GM19372 (cell line): Measurements from ENCODE around the gene FCHO2.
"Not testable (repeated sequence)": the region's sequence is repeated elsewhere in the genome, so short reads cannot be mapped to it uniquely, and the experiment has no call there.

ENCODE experiments used
- ATAC-seq: cut with Tn5 transposase; IDR thresholded peaks from one replicate; pipeline ENCODE4 v1.9.1; 2021; ENCODE audit warnings: mild to moderate bottlenecking, low read depth, moderate library complexity; ENCODE audit not compliant: unreplicated experiment

FCHO2 gene

DNA sequence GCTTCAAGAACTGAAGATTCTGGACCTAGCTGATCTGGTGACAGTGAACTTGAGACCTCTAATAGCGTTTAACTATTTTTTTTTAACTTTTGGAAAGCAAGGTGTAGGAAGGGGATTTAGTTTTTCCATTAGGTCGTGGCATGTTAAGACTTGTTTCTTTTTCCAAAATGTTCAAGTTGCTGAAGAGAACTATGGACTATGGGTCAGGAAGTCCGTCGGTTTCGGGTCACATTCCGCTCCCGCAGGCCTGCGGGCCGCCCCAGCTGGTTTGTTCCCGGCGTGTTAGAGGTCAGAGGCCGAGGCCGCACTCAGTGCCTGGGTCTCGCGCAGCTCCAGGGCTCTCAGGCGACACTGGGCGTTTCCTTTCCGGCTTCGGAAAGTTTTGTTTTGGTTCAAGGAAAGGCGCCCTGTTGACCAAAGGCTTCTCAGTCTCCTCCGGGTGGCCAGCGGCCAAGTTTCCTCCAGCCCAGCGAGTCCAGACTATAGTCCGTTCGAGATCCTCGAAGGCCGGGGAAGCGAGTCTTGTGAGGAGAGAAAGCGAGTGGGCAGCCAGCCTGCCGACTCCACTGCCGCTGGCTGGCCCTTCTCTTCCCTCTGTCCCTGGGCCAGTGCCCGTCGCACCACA, 586 bp upstream of the FCHO2 start:
- peak; percentile 37 for ATAC-seq

- ATAC-seq: peak; percentile 35
Measured at GRCh38 chr5:72956324-72957140, 691 bp downstream of the FCHO2 start.

DNA sequence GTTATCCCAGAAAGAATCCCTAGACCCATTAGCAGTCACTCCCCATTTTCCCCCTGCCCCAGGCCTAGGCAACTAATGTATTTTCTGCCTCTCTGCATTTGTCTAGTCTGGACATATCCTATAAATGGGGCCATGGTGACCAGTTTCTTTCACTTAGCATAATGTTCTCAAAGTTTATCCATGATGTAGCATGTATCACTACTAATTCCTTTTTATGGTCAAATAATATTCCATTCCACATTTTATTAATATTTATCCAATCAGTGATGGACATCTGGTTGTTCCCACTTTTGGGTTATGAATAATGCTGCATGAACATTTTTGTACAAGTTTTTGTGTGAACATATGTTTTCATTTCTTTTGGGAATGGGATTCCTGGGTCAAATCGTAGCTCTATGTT, 1.5 kb downstream of the FCHO2 start:
- ATAC-seq: no peak

GRCh38 chr5:72959257-72959656, 3.4 kb downstream of the FCHO2 start:
- ATAC-seq: no peak

DNA sequence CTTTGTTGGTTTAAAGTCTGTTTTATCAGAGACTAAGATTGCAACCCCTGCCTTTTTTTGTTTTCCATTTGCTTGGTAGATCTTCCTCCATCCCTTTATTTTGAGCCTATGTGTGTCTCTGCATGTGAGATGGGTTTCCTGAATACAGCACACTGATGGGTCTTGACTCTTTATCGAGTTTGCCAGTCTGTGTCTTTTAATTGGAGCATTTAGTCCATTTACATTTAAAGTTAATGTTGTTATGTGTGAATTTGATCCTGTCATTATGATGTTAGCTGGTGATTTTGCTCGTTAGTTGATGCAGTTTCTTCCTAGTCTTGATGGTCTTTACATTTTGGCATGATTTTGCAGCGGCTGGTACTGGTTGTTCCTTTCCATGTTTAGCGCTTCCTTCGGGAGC, 18.6 kb downstream of the FCHO2 start:
- ATAC-seq: not testable (repeated sequence)

- ATAC-seq: not testable (repeated sequence)
Measured at GRCh38 chr5:72976810-72977209, 21.0 kb downstream of the FCHO2 start.

- no peak for ATAC-seq
Measured at GRCh38 chr5:72985719-72986118, 29.9 kb downstream of the FCHO2 start.

GRCh38 chr5:72988769-72989168, 32.9 kb downstream of the FCHO2 start:
- no peak for ATAC-seq

DNA sequence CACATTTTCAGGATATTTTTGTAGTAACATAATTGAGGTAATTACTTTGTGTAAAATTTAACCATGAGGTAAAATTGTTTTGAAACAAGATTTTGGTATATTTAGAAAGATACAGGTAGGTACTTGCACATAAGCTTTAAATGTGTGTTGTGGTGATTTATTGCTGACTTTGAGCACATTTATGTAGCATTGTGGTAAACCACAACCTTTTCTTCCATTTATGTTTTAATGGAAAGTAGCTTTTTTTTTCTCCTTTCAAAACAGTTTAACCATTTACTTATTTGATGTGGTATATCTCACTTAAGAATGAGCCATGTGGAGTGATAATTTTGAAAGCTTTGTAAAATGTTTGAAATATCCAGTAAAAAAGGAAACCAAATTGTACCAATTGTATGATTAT, 35.6 kb downstream of the FCHO2 start:
- peak; percentile 76 for ATAC-seq

GRCh38 chr5:72994578-72994977, 38.7 kb downstream of the FCHO2 start:
- no peak for ATAC-seq

- no peak for ATAC-seq
Measured at GRCh38 chr5:72996632-72997031, 40.8 kb downstream of the FCHO2 start.

DNA sequence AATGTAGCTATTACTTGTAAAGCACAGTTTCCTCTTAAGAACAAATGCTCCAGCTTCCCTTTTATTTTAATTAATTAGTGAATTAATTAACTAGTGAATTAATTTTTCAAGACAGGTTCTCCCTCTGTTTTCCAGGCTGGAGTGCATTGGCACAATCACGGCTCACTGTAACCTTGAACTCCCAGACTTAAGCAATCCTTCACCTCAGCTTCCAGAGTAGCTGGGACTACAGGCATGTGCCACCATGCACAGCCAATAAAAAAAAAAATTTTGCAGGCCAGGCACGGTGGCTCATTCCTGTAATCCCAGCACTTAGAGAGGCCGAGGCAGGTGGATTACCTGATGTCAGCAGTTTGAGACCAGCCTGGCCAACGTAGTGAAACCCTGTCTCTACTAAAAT, 44.1 kb downstream of the FCHO2 start:
- no peak for ATAC-seq

DNA sequence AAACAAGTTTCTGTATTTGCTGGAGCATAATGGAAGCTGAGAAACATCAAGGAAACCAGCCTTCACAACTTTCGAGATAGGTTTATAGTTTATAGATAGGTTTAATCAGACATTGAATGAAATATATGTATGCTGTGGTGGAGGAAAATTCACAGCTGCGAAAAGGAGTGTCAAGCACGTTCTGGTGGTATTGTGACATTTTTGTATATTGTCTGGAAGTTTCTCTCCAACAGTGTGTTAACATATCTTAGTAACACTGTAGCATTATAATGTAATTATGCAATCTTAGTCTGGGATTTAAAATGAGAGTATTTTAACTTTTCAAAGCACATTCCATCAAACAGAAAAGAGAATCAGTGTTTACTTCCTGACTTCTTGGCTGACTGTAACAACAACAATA, 50.0 kb downstream of the FCHO2 start:
- no peak for ATAC-seq

GRCh38 chr5:73007051-73007450, 51.2 kb downstream of the FCHO2 start:
- ATAC-seq: no peak

- ATAC-seq: no peak
Measured at GRCh38 chr5:73008831-73009230, 53.0 kb downstream of the FCHO2 start.

DNA sequence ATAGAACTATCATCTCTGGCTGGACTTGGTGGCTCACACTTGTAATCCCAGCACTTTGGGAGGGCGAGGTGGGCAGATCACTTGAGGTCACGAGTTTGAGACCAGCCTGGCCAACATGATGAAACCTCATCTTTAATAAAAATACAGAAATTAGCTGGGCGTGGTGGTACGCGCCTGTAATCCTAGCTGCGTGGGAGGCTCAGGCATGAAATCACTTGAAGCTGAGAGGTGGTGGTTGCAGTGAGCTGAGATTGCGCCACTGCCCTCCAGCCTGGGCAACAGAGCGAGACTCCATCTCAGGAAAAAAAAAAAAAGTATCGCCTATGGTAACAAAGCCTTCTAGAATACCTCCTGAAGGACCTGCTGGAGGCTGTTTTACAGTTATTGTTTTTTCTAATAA, 55.8 kb downstream of the FCHO2 start:
- ATAC-seq: not testable (repeated sequence)

DNA sequence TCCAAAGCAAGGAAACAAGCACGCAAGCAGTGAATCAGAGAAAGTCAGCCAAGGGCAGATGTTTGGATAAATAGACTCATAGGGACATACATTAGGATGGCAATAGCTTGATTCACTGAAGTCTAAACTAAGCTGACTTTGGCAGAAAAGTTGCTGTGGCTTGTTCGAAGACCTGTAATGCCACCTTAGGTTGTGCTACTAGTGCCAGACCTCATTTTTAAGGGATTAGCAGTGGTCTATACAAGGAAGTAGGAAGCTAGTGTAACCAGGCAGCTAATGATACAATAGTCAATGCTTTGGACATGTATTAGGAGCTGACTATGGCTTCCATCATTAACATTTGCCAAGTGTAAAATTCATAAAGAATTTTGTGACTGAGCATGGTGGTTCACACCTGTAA, 63.1 kb downstream of the FCHO2 start:
- no peak for ATAC-seq

GRCh38 chr5:73019766-73020165, 63.9 kb downstream of the FCHO2 start:
- no peak for ATAC-seq

GRCh38 chr5:73022471-73023169, 66.8 kb downstream of the FCHO2 start:
- ATAC-seq: no peak

- not testable (repeated sequence) for ATAC-seq
Measured at GRCh38 chr5:73024946-73025544, 69.2 kb downstream of the FCHO2 start.

DNA sequence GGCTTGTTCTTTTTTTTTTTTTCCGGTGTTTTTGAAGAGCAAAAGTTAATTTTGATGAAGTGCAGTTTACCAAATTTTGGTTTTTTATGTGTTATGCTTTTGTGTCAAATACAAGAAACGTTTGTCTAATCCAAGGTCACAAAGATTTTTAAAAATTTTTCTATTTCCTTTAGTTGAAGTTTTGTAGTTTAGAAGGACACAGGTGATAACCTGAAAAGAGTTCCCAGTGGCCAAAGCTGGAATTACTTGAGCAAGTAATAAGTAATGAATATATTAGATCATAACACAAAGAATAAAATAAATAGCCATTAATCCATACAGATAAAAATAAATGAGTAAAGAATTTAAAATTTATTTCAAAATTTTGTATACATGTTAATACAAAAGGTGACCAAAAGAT, 71.5 kb downstream of the FCHO2 start:
- ATAC-seq: no peak
